HUES64 (cell line): ENCODE data around the gene UNK.
"Not testable (repeated sequence)": the region's sequence is repeated elsewhere in the genome, so short reads cannot be mapped to it uniquely, and the experiment has no call there.

Experiments
- H3K27ac ChIP-seq: 2 replicates; pipeline ENCODE4 v1.7.0; 2013; ENCODE audit warnings: low read depth, low read length, inconsistent platforms
- H3K27me3 ChIP-seq: 2 replicates; pipeline ENCODE4 v1.6.1; 2013; ENCODE audit warnings: mild to moderate bottlenecking, low read length; ENCODE audit not compliant: insufficient read depth
- H3K36me3 ChIP-seq: 2 replicates; pipeline ENCODE4 v1.6.1; 2013; ENCODE audit warnings: mild to moderate bottlenecking, low read length; ENCODE audit not compliant: insufficient read depth
- H3K4me1 ChIP-seq: 2 replicates; pipeline ENCODE4 v1.6.1; 2013; ENCODE audit warnings: mild to moderate bottlenecking, low read length, moderate library complexity; ENCODE audit not compliant: insufficient read depth
- H3K4me3 ChIP-seq: 2 replicates; pipeline ENCODE4 v1.5.1; 2013; ENCODE audit warnings: mild to moderate bottlenecking, low read length, moderate library complexity
- H3K9ac ChIP-seq: 2 replicates; pipeline ENCODE4 v1.6.1; 2013; ENCODE audit warnings: mild to moderate bottlenecking, low read depth, low read length
- H3K9me3 ChIP-seq: 2 replicates; pipeline ENCODE4 v1.6.1; 2013; ENCODE audit warnings: low read depth, low read length; ENCODE audit not compliant: insufficient read depth
- WGBS: fragments of 150-250, 120-280 bp; methylation state at CpG from one replicate; pipeline ENCODE4 v1.1.7; 2013; ENCODE audit warnings: missing lambda C conversion rate; 5-methylcytosine and 5-hydroxymethylcytosine counted together

Gene UNK

GRCh38 chr17:75809631-75810111 is 25.1 kb downstream of the UNK start:
- no peaks in the 10 kb centered on the region for H3K27me3 ChIP-seq
- H3K9me3 ChIP-seq = no peaks in the 10 kb centered on the region
- no peak overlapping the region for H3K4me3 ChIP-seq
- H3K9ac ChIP-seq = no peak overlapping the region
- H3K4me1 ChIP-seq = no peaks in the 10 kb centered on the region
- H3K27ac ChIP-seq = no peak overlapping the region
- 97% methylated on average over 24 of the region's 24 CpGs for WGBS
- H3K36me3 ChIP-seq = peaks cover 56% of the 10 kb centered on the region

GRCh38 chr17:75810216-75810615 is 25.6 kb downstream of the UNK start:
- no peaks in the 10 kb centered on the region for H3K9me3 ChIP-seq
- 98% methylated on average over 5 of the region's 5 CpGs for WGBS
- no peak overlapping the region for H3K4me3 ChIP-seq
- no peak overlapping the region for H3K9ac ChIP-seq
- no peaks in the 10 kb centered on the region for H3K27me3 ChIP-seq
- no peak overlapping the region for H3K27ac ChIP-seq
- no peaks in the 10 kb centered on the region for H3K4me1 ChIP-seq
- peaks cover 61% of the 10 kb centered on the region for H3K36me3 ChIP-seq

- H3K9ac ChIP-seq, H3K4me3 ChIP-seq, H3K9me3 ChIP-seq, H3K4me1 ChIP-seq, H3K27me3 ChIP-seq, H3K27ac ChIP-seq: not testable (repeated sequence)
- 97% methylated on average over 11 of the region's 11 CpGs for WGBS
- H3K36me3 ChIP-seq = peaks cover 65% of the 10 kb centered on the region
These were observed 26.1 kb downstream of the UNK start for GRCh38 chr17:75810756-75811155.

- H3K4me1 ChIP-seq = no peaks in the 10 kb centered on the region
- H3K4me3 ChIP-seq = no peak overlapping the region
- H3K27me3 ChIP-seq = no peaks in the 10 kb centered on the region
- peaks cover 70% of the 10 kb centered on the region for H3K36me3 ChIP-seq
- H3K9me3 ChIP-seq = no peaks in the 10 kb centered on the region
- no peak overlapping the region for H3K27ac ChIP-seq
- 92% methylated on average over 7 of the region's 7 CpGs for WGBS
- H3K9ac ChIP-seq = no peak overlapping the region
These were observed 26.6 kb downstream of the UNK start for GRCh38 chr17:75811174-75811573.

GRCh38 chr17:75812096-75813013 is 27.7 kb downstream of the UNK start:
- Histone ChIP-seq H3K9ac (no peak overlapping the region), H3K9me3 (no peaks in the 10 kb centered on the region), H3K36me3 (peaks cover 81% of the 10 kb centered on the region), H3K27me3 (no peaks in the 10 kb centered on the region), H3K27ac (no peak overlapping the region), H3K4me1 (no peaks in the 10 kb centered on the region), H3K4me3 (no peak overlapping the region)
- WGBS = 97% methylated on average over 27 of the region's 27 CpGs

- Histone ChIP-seq H3K27ac (no peak overlapping the region), H3K9ac (no peak overlapping the region), H3K4me3 (no peak overlapping the region), H3K27me3 (no peaks in the 10 kb centered on the region), H3K36me3 (peaks cover 85% of the 10 kb centered on the region), H3K4me1 (no peaks in the 10 kb centered on the region), H3K9me3 (no peaks in the 10 kb centered on the region)
- WGBS = 97% methylated on average over 24 of the region's 24 CpGs
These were observed 28.7 kb downstream of the UNK start for GRCh38 chr17:75813081-75814020.

- H3K9me3 ChIP-seq = no peaks in the 10 kb centered on the region
- 95% methylated on average over 6 of the region's 6 CpGs for WGBS
- H3K9ac ChIP-seq = no peak overlapping the region
- H3K27ac ChIP-seq = no peak overlapping the region
- H3K27me3 ChIP-seq = no peaks in the 10 kb centered on the region
- no peak overlapping the region for H3K4me3 ChIP-seq
- no peaks in the 10 kb centered on the region for H3K4me1 ChIP-seq
- peaks cover 90% of the 10 kb centered on the region for H3K36me3 ChIP-seq
These were observed 29.4 kb downstream of the UNK start for GRCh38 chr17:75814021-75814395.

- Histone ChIP-seq H3K4me1 (no peaks in the 10 kb centered on the region), H3K27ac (no peak overlapping the region), H3K9ac (no peak overlapping the region), H3K36me3 (peaks cover 94% of the 10 kb centered on the region), H3K4me3 (no peak overlapping the region), H3K27me3 (no peaks in the 10 kb centered on the region), H3K9me3 (no peaks in the 10 kb centered on the region)
- 92% methylated on average over 13 of the region's 13 CpGs for WGBS
These were observed 30.3 kb downstream of the UNK start for GRCh38 chr17:75814900-75815373.

- no peak overlapping the region for H3K27ac ChIP-seq
- H3K4me1 ChIP-seq = no peaks in the 10 kb centered on the region
- no peaks in the 10 kb centered on the region for H3K9me3 ChIP-seq
- no peaks in the 10 kb centered on the region for H3K27me3 ChIP-seq
- peaks cover 97% of the 10 kb centered on the region for H3K36me3 ChIP-seq
- WGBS = 96% methylated on average over 3 of the region's 3 CpGs
- H3K4me3 ChIP-seq = no peak overlapping the region
- no peak overlapping the region for H3K9ac ChIP-seq
These were observed 30.8 kb downstream of the UNK start for GRCh38 chr17:75815399-75815798.

- Histone ChIP-seq H3K4me3 (no peak overlapping the region), H3K36me3 (peaks cover 98% of the 10 kb centered on the region), H3K27ac (no peak overlapping the region), H3K27me3 (no peaks in the 10 kb centered on the region), H3K9ac (no peak overlapping the region), H3K4me1 (no peaks in the 10 kb centered on the region), H3K9me3 (no peaks in the 10 kb centered on the region)
- 93% methylated on average over 9 of the region's 9 CpGs for WGBS
These were observed 32.1 kb downstream of the UNK start for GRCh38 chr17:75816693-75817092.

- 94% methylated on average over 6 of the region's 6 CpGs for WGBS
- H3K9me3 ChIP-seq = no peaks in the 10 kb centered on the region
- H3K4me3 ChIP-seq = no peak overlapping the region
- H3K36me3 ChIP-seq = peaks cover 98% of the 10 kb centered on the region
- H3K27ac ChIP-seq = no peak overlapping the region
- no peaks in the 10 kb centered on the region for H3K27me3 ChIP-seq
- H3K9ac ChIP-seq = no peak overlapping the region
- no peaks in the 10 kb centered on the region for H3K4me1 ChIP-seq
These were observed 33.0 kb downstream of the UNK start for GRCh38 chr17:75817571-75817970.
